Panc1 (cell line): ENCODE data around the gene FIBP. TPM values are rescaled to one million over a fixed set of nuclear protein-coding genes. Genes with fewer than 3 reads are reported as not detected.
A peak's percentile ranks its signal among the peaks of the same experiment; 100 is the strongest.

Source experiments
- ATAC-seq: fragments of 200-7000 bp; cut with Tn5 transposase; 2 replicates; pipeline ENCODE4 v1.9.1; 2020; ENCODE audit warnings: mild to moderate bottlenecking, moderate library complexity
- BruUV-seq: library from RNA; stranded (reverse); fragments of 400-500 nt; replicated peaks from 2 replicates; lab custom pipeline; 2021; lab: Mats Ljungman, UMichigan
- CTCF ChIA-PET: fragments of 300-600 bp; sonication (Branson Sonifier 250); formaldehyde crosslinking; loops from one replicate; lab custom pipeline; 2022; ENCODE audit warnings: antibody characterized with exemption; lab: Charles Lee
- POLR2A ChIA-PET: fragments of 300-600 bp; sonication (Branson Sonifier 250); formaldehyde crosslinking; loops from one replicate; lab custom pipeline; 2022; ENCODE audit warnings: antibody characterized with exemption; lab: Charles Lee
- DNase-seq: peaks from one replicate; pipeline ENCODE4 v3.0.0-alpha.2; 2010; ENCODE audit warnings: low read depth, low spot score
- H3K27ac ChIP-seq: 2 replicates; pipeline ENCODE4 v1.5.1; 2011; ENCODE audit warnings: mild to moderate bottlenecking, low read length, inconsistent platforms
- H3K27me3 ChIP-seq: fragments of 200-500 bp; sonication (Bioruptor generic); 2 replicates; pipeline ENCODE4 v1.6.0; 2014; ENCODE audit warnings: low read length, inconsistent platforms; ENCODE audit not compliant: control insufficient read depth, insufficient read depth
- H3K36me3 ChIP-seq: fragments of 200-500 bp; sonication (Bioruptor generic); 2 replicates; pipeline ENCODE4 v1.5.1; 2014; ENCODE audit warnings: inconsistent platforms, mild to moderate bottlenecking, low read length, moderate library complexity; ENCODE audit not compliant: control insufficient read depth, insufficient read depth
- H3K4me1 ChIP-seq: 2 replicates; pipeline ENCODE4 v1.5.1; 2011; ENCODE audit warnings: inconsistent platforms, mild to moderate bottlenecking, low read length, moderate library complexity; ENCODE audit not compliant: control insufficient read depth, insufficient read depth
- H3K4me3 ChIP-seq, 2 experiments: 2 replicates each; pipeline ENCODE4 v1.5.1; 2011 to 2012; ENCODE audit warnings: low read depth in 2 of 2, low read length in 2 of 2, mild to moderate bottlenecking in 2 of 2, inconsistent platforms in 1 of 2, moderate library complexity in 1 of 2
- H3K9me3 ChIP-seq: fragments of 200-500 bp; sonication (Bioruptor generic); 2 replicates; pipeline ENCODE4 v1.5.1; 2014; ENCODE audit warnings: low read depth, mild to moderate bottlenecking, inconsistent platforms, low read length, moderate library complexity; ENCODE audit not compliant: control insufficient read depth, insufficient read depth
- POLR2AphosphoS5 ChIP-seq: IDR thresholded peaks from 2 replicates; pipeline ENCODE4 v1.6.1; 2012; ENCODE audit warnings: mild to moderate bottlenecking, low read depth, low read length, moderate library complexity
- SIN3A ChIP-seq: IDR thresholded peaks from 2 replicates; pipeline ENCODE4 v1.6.1; 2012; ENCODE audit warnings: low read depth, mild to moderate bottlenecking, low read length, moderate library complexity, borderline replicate concordance; ENCODE audit not compliant: insufficient read depth
- TCF7L2 ChIP-seq: IDR thresholded peaks from 2 replicates; pipeline ENCODE4 v1.6.1; 2011; ENCODE audit warnings: mild to moderate bottlenecking, low read depth, low read length, inconsistent platforms
- in situ Hi-C: cut with HindIII; loops from 2 replicates; pipeline ENCODE4 v1.10.0; 2016; ENCODE audit warnings: low sequenced_read_pairs, low pct_unique_long_range_greater_than_20kb
- intact Hi-C: fragments of 100-400 bp; cut with micrococcal nuclease; formaldehyde crosslinking; loops from one replicate; pipeline ENCODE4 v1.10.0; 2022; ENCODE audit not compliant: unreplicated experiment
- total RNA-seq: library from RNA; stranded (reverse); gene quantifications from one replicate; pipeline ENCODE4 v1.2.1, GENCODE V29; 2021; ENCODE audit not compliant: unreplicated experiment
- TF ChIP-seq, protein P1 (sequence below), 2 experiments: IDR thresholded peaks; 2 replicates each; pipeline ENCODE4 v1.6.1; 2011 to 2012; ENCODE audit warnings: low read depth in 2 of 2, control low read depth in 1 of 2, low read length in 1 of 2, mild to moderate bottlenecking in 1 of 2, moderate library complexity in 1 of 2; ENCODE audit not compliant: insufficient read depth in 1 of 2
- TF ChIP-seq, protein P2 (sequence below): fragments of 450-650 bp; IDR thresholded peaks from 2 replicates; pipeline ENCODE4 v1.5.1; 2017; ENCODE audit warnings: mild to moderate bottlenecking

Gene FIBP
- total RNA-seq, 1 experiment from 2014 or later = 105 TPM

DNA sequence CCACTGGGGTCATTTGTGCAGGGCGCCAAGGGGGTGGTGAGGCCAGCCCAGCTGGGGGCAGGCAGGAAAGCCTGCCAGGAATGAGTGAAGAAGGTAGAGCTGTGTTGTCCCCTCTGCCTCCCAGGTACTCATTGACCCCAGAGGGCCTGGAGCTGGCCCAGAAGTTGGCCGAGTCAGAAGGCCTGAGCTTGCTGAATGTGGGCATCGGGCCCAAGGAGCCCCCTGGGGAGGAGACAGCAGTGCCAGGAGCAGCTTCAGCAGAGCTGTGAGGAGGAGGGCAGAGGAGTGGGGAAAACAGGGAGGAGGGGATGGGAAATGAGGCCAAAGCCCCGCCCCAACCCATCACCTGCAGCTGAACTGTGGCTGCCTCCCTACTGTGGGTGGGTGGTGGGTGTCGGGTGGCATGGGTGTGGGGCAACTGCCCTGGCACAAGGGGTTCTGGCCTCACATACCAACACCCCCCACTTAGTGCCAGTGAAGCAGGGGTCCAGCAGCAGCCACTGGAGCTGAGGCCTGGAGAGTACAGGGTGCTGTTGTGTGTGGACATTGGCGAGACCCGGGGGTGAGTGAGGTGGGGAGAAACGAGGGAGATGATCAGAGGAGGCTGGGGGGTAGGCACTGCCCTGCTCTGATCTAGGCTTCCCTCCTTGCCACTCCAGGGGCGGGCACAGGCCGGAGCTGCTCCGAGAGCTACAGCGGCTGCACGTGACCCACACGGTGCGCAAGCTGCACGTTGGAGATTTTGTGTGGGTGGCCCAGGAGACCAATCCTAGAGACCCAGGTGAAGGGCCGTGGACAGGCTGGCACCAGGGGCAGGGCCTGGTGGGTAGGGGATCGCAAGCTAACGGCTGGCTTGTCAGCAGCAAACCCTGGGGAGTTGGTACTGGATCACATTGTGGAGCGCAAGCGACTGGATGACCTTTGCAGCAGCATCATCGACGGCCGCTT lies 25.1 kb downstream of the FIBP start:
- in situ Hi-C loops (no loop called here), intact Hi-C loops (no loop called here)
- no peak overlapping the region for H3K4me3 ChIP-seq
- ATAC-seq = no peak
- peaks cover 2% of the 10 kb centered on the region for H3K36me3 ChIP-seq
- CTCF ChIA-PET = no interaction called here
- H3K9me3 ChIP-seq = no peaks in the 10 kb centered on the region
- H3K4me1 ChIP-seq = peaks cover 28% of the 10 kb centered on the region
- no peak for DNase-seq
- no TSS peak for BruUV-seq
- POLR2A ChIA-PET = interaction anchor here (0.6 kb wide), 1 partner anchor 28 kb away, joined by 3 read pairs; the partner anchor contains the start of gene CCDC85B
- no peaks in the 10 kb centered on the region for H3K27me3 ChIP-seq
- TF ChIP-seq POLR2AphosphoS5 (0 out of 2 replicates have a peak, but pooled peaks have one; percentile 18), TCF7L2 (no peak)
- H3K27ac ChIP-seq = no peak overlapping the region

DNA sequence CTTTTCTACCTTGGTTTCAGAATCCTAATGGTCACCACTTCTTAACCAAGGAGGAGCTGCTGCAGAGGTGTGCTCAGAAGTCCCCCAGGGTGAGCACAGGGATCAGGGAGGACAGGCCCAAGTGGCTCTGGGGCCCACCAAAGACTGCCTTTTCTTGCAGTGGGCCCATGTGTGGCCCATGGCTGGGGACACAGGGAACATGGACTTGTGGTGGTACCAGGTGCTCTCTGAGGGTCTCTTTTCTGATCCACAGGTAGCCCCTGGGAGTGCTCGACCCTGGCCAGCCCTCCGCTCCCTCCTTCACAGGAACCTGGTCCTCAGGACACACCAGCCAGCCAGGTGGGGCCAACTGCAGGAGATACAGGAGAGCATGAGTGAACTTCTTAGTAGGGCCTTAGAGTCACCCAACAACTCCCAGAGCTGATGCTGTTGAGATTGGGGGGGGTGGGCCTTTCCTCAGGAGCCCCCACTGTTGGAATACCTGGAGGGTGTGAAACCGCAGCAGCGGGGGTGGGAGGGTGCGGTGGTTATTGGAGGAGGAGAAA lies 26.0 kb downstream of the FIBP start:
- H3K27ac ChIP-seq = peak overlapping the region; percentile 98
- intact Hi-C loops (no loop called here), in situ Hi-C loops (no loop called here)
- ATAC-seq (no peak), DNase-seq (no peak)
- TF ChIP-seq SIN3A (no peak), POLR2AphosphoS5 (no peak), TCF7L2 (no peak)
- TF ChIP-seq, protein P1, sequence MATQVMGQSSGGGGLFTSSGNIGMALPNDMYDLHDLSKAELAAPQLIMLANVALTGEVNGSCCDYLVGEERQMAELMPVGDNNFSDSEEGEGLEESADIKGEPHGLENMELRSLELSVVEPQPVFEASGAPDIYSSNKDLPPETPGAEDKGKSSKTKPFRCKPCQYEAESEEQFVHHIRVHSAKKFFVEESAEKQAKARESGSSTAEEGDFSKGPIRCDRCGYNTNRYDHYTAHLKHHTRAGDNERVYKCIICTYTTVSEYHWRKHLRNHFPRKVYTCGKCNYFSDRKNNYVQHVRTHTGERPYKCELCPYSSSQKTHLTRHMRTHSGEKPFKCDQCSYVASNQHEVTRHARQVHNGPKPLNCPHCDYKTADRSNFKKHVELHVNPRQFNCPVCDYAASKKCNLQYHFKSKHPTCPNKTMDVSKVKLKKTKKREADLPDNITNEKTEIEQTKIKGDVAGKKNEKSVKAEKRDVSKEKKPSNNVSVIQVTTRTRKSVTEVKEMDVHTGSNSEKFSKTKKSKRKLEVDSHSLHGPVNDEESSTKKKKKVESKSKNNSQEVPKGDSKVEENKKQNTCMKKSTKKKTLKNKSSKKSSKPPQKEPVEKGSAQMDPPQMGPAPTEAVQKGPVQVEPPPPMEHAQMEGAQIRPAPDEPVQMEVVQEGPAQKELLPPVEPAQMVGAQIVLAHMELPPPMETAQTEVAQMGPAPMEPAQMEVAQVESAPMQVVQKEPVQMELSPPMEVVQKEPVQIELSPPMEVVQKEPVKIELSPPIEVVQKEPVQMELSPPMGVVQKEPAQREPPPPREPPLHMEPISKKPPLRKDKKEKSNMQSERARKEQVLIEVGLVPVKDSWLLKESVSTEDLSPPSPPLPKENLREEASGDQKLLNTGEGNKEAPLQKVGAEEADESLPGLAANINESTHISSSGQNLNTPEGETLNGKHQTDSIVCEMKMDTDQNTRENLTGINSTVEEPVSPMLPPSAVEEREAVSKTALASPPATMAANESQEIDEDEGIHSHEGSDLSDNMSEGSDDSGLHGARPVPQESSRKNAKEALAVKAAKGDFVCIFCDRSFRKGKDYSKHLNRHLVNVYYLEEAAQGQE (IDR thresholded peaks at IDR 0.05; ENCODE audit: insufficient read depth in 1 of 2, low read depth in 2 of 2, low read length in 1 of 2) = no peak
- TF ChIP-seq, protein P2, sequence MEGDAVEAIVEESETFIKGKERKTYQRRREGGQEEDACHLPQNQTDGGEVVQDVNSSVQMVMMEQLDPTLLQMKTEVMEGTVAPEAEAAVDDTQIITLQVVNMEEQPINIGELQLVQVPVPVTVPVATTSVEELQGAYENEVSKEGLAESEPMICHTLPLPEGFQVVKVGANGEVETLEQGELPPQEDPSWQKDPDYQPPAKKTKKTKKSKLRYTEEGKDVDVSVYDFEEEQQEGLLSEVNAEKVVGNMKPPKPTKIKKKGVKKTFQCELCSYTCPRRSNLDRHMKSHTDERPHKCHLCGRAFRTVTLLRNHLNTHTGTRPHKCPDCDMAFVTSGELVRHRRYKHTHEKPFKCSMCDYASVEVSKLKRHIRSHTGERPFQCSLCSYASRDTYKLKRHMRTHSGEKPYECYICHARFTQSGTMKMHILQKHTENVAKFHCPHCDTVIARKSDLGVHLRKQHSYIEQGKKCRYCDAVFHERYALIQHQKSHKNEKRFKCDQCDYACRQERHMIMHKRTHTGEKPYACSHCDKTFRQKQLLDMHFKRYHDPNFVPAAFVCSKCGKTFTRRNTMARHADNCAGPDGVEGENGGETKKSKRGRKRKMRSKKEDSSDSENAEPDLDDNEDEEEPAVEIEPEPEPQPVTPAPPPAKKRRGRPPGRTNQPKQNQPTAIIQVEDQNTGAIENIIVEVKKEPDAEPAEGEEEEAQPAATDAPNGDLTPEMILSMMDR = no peak
- no peaks in the 10 kb centered on the region for H3K9me3 ChIP-seq
- H3K27me3 ChIP-seq = no peaks in the 10 kb centered on the region
- BruUV-seq = no TSS peak
- peaks cover 28% of the 10 kb centered on the region for H3K4me1 ChIP-seq
- ChIA-PET POLR2A (no interaction called here), CTCF (no interaction called here)
- H3K36me3 ChIP-seq = peaks cover 2% of the 10 kb centered on the region
- H3K4me3 ChIP-seq = peak overlapping the region; percentile 85 to 99
